Trophoblast cell (in vitro differentiated cells and primary cell): ENCODE results near the gene DLG2.

Experiments used
- DNase-seq, 2 donors: peaks; one replicate each; pipeline ENCODE4 v3.0.0-alpha.2; 2016
- H2AFZ ChIP-seq: 2 replicates; pipeline ENCODE4 v1.6.1; 2013; ENCODE audit warnings: low read length, moderate library complexity, mild to moderate bottlenecking; ENCODE audit not compliant: insufficient read depth, poor library complexity
- H2AK5ac ChIP-seq: 2 replicates; pipeline ENCODE4 v1.6.1; 2013; ENCODE audit warnings: mild to moderate bottlenecking, low read length
- H2BK120ac ChIP-seq: 2 replicates; pipeline ENCODE4 v1.6.1; 2013; ENCODE audit warnings: low read length, mild to moderate bottlenecking, moderate library complexity; ENCODE audit not compliant: insufficient read depth, poor library complexity
- H2BK12ac ChIP-seq: 2 replicates; pipeline ENCODE4 v1.6.1; 2013; ENCODE audit warnings: mild to moderate bottlenecking, low read length, moderate library complexity
- H2BK5ac ChIP-seq: 2 replicates; pipeline ENCODE4 v1.6.1; 2013; ENCODE audit warnings: low read length, low read depth, moderate library complexity, mild to moderate bottlenecking; ENCODE audit not compliant: poor library complexity
- H3K14ac ChIP-seq: 2 replicates; pipeline ENCODE4 v1.6.1; 2013; ENCODE audit warnings: mild to moderate bottlenecking, low read length
- H3K18ac ChIP-seq: 2 replicates; pipeline ENCODE4 v1.6.1; 2013; ENCODE audit warnings: mild to moderate bottlenecking, low read length
- H3K23ac ChIP-seq: 2 replicates; pipeline ENCODE4 v1.6.1; 2013; ENCODE audit warnings: low read length
- H3K27ac ChIP-seq: 2 replicates; pipeline ENCODE4 v1.5.1; 2013; ENCODE audit warnings: low read depth, mild to moderate bottlenecking, inconsistent platforms, low read length, moderate library complexity
- H3K27me3 ChIP-seq: 2 replicates; pipeline ENCODE4 v1.6.1; 2013; ENCODE audit warnings: inconsistent platforms, mild to moderate bottlenecking, low read length, moderate library complexity; ENCODE audit not compliant: insufficient read depth
- H3K36me3 ChIP-seq, 2 experiments: 1 replicate in 1 of 2; 2 replicates in 1 of 2; pipeline ENCODE4 v1.6.1; 2013; ENCODE audit warnings: low read length in 2 of 2, mild to moderate bottlenecking in 2 of 2, moderate library complexity in 1 of 2; ENCODE audit not compliant: insufficient read depth in 2 of 2, control insufficient read depth in 1 of 2
- H3K4ac ChIP-seq: 2 replicates; pipeline ENCODE4 v1.6.1; 2013; ENCODE audit warnings: low read depth, mild to moderate bottlenecking, low read length, moderate library complexity
- H3K4me1 ChIP-seq, 2 experiments: 1 replicate in 1 of 2; 2 replicates in 1 of 2; pipeline ENCODE4 v1.6.1; 2013; ENCODE audit warnings: low read length in 2 of 2, mild to moderate bottlenecking in 2 of 2, moderate library complexity in 1 of 2; ENCODE audit not compliant: insufficient read depth in 2 of 2, control insufficient read depth in 1 of 2
- H3K4me2 ChIP-seq: 2 replicates; pipeline ENCODE4 v1.6.1; 2013; ENCODE audit warnings: inconsistent platforms, mild to moderate bottlenecking, low read length, moderate library complexity
- H3K4me3 ChIP-seq: 2 replicates; pipeline ENCODE4 v1.5.1; 2013; ENCODE audit warnings: mild to moderate bottlenecking, low read depth, low read length, inconsistent platforms
- H3K79me1 ChIP-seq: one replicate; pipeline ENCODE4 v1.6.1; 2013; ENCODE audit warnings: low read length
- H3K79me2 ChIP-seq: 2 replicates; pipeline ENCODE4 v1.6.1; 2013; ENCODE audit warnings: low read length, mild to moderate bottlenecking; ENCODE audit not compliant: control insufficient read depth, insufficient read depth, poor library complexity
- H3K9ac ChIP-seq: 2 replicates; pipeline ENCODE4 v1.6.1; 2013; ENCODE audit warnings: mild to moderate bottlenecking, low read length
- H3K9me3 ChIP-seq: 2 replicates; pipeline ENCODE4 v1.6.1; 2013; ENCODE audit warnings: low read depth, mild to moderate bottlenecking, control low read depth, inconsistent platforms, low read length; ENCODE audit not compliant: insufficient read depth
- H4K12ac ChIP-seq: 2 replicates; pipeline ENCODE4 v1.6.1; 2013; ENCODE audit warnings: low read depth, mild to moderate bottlenecking, low read length, moderate library complexity
- H4K8ac ChIP-seq: 2 replicates; pipeline ENCODE4 v1.6.1; 2013; ENCODE audit warnings: low read depth, mild to moderate bottlenecking, low read length, moderate library complexity
- H4K91ac ChIP-seq: one replicate; pipeline ENCODE4 v1.6.1; 2013; ENCODE audit warnings: low read depth, mild to moderate bottlenecking, low read length, moderate library complexity
- WGBS: extraction: QIAGEN DNeasy Blood & Tissue Kit; methylation state at CpG from one replicate; pipeline ENCODE4 v1.1.7; 2013; ENCODE audit warnings: missing lambda C conversion rate; ENCODE audit not compliant: insufficient read length, insufficient coverage; ENCODE audit errors: extremely low coverage; 5-methylcytosine and 5-hydroxymethylcytosine counted together

DLG2 gene

DNA sequence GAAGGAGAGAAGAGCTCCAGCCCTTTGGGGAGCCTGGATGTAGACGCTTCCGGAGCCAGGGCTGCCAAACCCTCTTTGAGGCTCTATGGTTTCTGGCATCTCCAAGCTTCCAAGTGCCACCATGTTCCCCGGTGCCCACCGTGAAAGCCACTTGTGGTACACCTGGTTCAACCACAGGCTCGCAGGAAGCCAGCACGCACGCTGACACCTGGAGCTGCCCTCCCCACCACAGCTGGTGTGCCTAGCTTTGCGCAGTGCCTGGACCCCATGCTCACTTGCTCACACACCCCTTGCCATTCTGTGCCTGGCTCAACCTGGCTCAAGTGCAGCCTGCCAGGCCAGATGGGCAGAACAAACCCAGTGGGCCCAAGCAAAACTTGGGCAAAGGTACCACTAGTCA lies 831.4 kb downstream of the DLG2 start:
- no peaks in the 10 kb centered on the region for H3K9me3 ChIP-seq
- no peaks in the 10 kb centered on the region for H3K4me1 ChIP-seq
- no peak overlapping the region for H2BK120ac ChIP-seq
- H3K27ac ChIP-seq, result no peak overlapping the region
- no peaks in the 10 kb centered on the region for H3K27me3 ChIP-seq
- DNase-seq, result no peak
- H4K12ac ChIP-seq, result no peak overlapping the region
- WGBS, result no CpG with 5 or more reads among the region's 8 CpGs
- no peak overlapping the region for H3K9ac ChIP-seq
- no peaks in the 10 kb centered on the region for H3K79me1 ChIP-seq
- no peak overlapping the region for H3K18ac ChIP-seq
- no peaks in the 10 kb centered on the region for H3K36me3 ChIP-seq
- no peak overlapping the region for H2BK5ac ChIP-seq
- H3K4me2 ChIP-seq, result no peak overlapping the region
- H3K4ac ChIP-seq, result no peak overlapping the region
- no peak overlapping the region for H2AFZ ChIP-seq
- no peak overlapping the region for H4K91ac ChIP-seq
- H4K8ac ChIP-seq, result no peak overlapping the region
- no peak overlapping the region for H2BK12ac ChIP-seq
- H3K23ac ChIP-seq, result no peak overlapping the region
- H3K4me3 ChIP-seq, result peak overlapping the region; percentile 16
- no peak overlapping the region for H3K14ac ChIP-seq
- H3K79me2 ChIP-seq, result no peaks in the 10 kb centered on the region
- H2AK5ac ChIP-seq, result no peak overlapping the region

DNA sequence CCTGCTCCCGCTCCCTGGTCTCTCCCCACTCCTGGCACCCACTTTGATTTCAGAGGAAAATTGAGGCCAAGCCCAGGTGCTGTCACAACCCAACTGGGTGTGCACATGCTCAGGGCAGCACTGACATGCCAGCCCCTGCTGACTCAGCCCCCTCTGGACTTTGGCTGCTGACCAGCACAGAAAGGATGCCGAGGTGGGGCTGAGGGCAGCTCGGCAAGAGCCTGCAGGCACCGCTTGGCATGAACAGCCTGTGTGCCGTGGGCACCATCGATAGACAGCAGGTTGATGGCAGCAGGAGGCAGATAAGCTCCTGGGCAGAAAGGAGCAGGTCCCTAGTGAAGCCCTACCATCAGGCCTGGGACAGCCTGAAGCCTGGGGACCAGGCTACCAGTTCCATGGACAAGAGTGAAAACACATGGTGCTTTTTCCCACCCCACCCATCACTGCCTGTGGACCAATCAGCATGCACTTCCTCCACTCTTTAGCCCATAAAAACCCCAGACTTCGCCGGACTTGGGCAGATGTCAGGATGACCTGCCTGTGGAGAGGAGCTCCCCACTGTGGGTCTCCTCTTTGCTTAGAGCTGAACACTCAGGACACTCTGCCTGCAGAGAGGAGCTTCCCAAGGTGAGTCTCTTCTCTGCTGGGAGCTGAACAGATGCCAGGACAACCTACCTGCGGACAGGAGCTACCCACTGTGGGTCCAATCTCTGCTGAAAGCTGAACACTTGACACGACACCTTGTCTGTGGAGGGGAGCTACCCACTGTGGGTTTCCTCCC lies 832.3 kb downstream of the DLG2 start:
- no peak overlapping the region for H3K9ac ChIP-seq

GRCh38 chr11:84793318-84793717 lies 833.8 kb downstream of the DLG2 start:
- H2BK12ac ChIP-seq, result no peak overlapping the region
- H2AFZ ChIP-seq, result no peak overlapping the region
- no peaks in the 10 kb centered on the region for H3K9me3 ChIP-seq
- no peak overlapping the region for H3K4ac ChIP-seq
- H3K79me2 ChIP-seq, result no peaks in the 10 kb centered on the region
- no peak overlapping the region for H3K18ac ChIP-seq
- no peaks in the 10 kb centered on the region for H3K4me1 ChIP-seq
- no peak overlapping the region for H2AK5ac ChIP-seq
- no peak overlapping the region for H2BK120ac ChIP-seq
- no peak overlapping the region for H4K8ac ChIP-seq
- H3K36me3 ChIP-seq, result no peaks in the 10 kb centered on the region
- DNase-seq, result no peak
- H3K14ac ChIP-seq, result no peak overlapping the region
- no peak overlapping the region for H4K91ac ChIP-seq
- no peak overlapping the region for H3K9ac ChIP-seq
- no peak overlapping the region for H3K4me3 ChIP-seq
- H3K27me3 ChIP-seq, result no peaks in the 10 kb centered on the region
- H3K79me1 ChIP-seq, result no peaks in the 10 kb centered on the region
- H3K27ac ChIP-seq, result no peak overlapping the region
- H3K4me2 ChIP-seq, result no peak overlapping the region
- no CpG with 5 or more reads among the region's 2 CpGs for WGBS
- H4K12ac ChIP-seq, result no peak overlapping the region
- H2BK5ac ChIP-seq, result no peak overlapping the region
- H3K23ac ChIP-seq, result no peak overlapping the region

More for the DNA sequence above, 832.3 kb downstream of the DLG2 start:
- no peak overlapping the region for H4K91ac ChIP-seq
- no peak overlapping the region for H3K23ac ChIP-seq
- H2BK5ac ChIP-seq, result no peak overlapping the region
- no peak overlapping the region for H3K14ac ChIP-seq
- no peaks in the 10 kb centered on the region for H3K4me1 ChIP-seq
- no peak overlapping the region for H3K4me3 ChIP-seq
- no peak overlapping the region for H2AK5ac ChIP-seq
- H3K4me2 ChIP-seq, result no peak overlapping the region
- no peaks in the 10 kb centered on the region for H3K36me3 ChIP-seq
- DNase-seq, result no peak
- H4K12ac ChIP-seq, result no peak overlapping the region
- H3K9me3 ChIP-seq, result no peaks in the 10 kb centered on the region
- H4K8ac ChIP-seq, result no peak overlapping the region
- no peaks in the 10 kb centered on the region for H3K27me3 ChIP-seq
- no peak overlapping the region for H3K4ac ChIP-seq
- H3K79me1 ChIP-seq, result no peaks in the 10 kb centered on the region
- no peak overlapping the region for H2BK120ac ChIP-seq
- no CpG with 5 or more reads among the region's 10 CpGs for WGBS
- no peak overlapping the region for H3K27ac ChIP-seq
- no peak overlapping the region for H2BK12ac ChIP-seq
- no peaks in the 10 kb centered on the region for H3K79me2 ChIP-seq
- no peak overlapping the region for H3K18ac ChIP-seq
- no peak overlapping the region for H2AFZ ChIP-seq

DNA sequence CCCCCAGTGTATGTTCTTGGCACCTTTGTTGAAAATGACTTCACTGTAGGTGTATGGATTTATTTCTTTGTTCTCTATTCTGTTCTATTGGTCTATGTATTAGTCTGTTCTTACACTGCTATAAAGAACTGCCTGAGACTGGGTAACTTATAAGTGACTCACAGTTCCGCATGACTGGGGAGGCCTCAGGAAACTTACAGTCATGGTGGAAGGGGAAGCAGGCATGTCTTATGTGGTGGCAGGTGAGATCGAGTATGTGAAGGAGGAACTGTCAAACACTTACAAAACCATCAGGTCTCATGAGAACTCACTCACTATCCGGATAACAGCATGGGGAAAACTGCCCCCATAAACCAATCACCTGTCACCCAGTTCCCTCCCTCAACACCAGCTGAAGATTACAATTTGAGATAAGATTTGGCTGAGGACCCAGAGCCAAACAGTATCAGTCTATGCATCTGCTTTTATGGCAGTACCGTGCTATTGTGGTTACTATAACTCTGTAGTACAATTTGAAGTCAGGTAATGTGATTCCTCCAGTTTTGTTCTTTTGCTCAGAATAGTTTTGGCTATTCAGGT lies 836.2 kb downstream of the DLG2 start:
- H4K91ac ChIP-seq, result no peak overlapping the region
- H3K27me3 ChIP-seq, result no peaks in the 10 kb centered on the region
- no peak overlapping the region for H2BK5ac ChIP-seq
- no peak overlapping the region for H3K14ac ChIP-seq
- no peak overlapping the region for H3K4me2 ChIP-seq
- no peak overlapping the region for H2BK12ac ChIP-seq
- no peaks in the 10 kb centered on the region for H3K79me2 ChIP-seq
- H2AK5ac ChIP-seq, result no peak overlapping the region
- no peak for DNase-seq
- no peak overlapping the region for H2AFZ ChIP-seq
- no peaks in the 10 kb centered on the region for H3K79me1 ChIP-seq
- no peak overlapping the region for H3K4ac ChIP-seq
- no CpG with 5 or more reads among the region's 4 CpGs for WGBS
- H2BK120ac ChIP-seq, result no peak overlapping the region
- no peak overlapping the region for H4K12ac ChIP-seq
- no peak overlapping the region for H3K4me3 ChIP-seq
- H3K9me3 ChIP-seq, result no peaks in the 10 kb centered on the region
- H3K4me1 ChIP-seq, result no peaks in the 10 kb centered on the region
- no peak overlapping the region for H4K8ac ChIP-seq
- no peak overlapping the region for H3K9ac ChIP-seq
- no peaks in the 10 kb centered on the region for H3K36me3 ChIP-seq
- H3K18ac ChIP-seq, result no peak overlapping the region
- no peak overlapping the region for H3K27ac ChIP-seq
- no peak overlapping the region for H3K23ac ChIP-seq
